GM23338 (cell line): ENCODE measurements around the gene TNIP1. TPM values are rescaled to one million over a fixed set of nuclear protein-coding genes. Genes with fewer than 3 reads are reported as not detected.

Experiments used
- ATAC-seq: fragments of 200-7000 bp; cut with Tn5 transposase; 3 replicates; pipeline ENCODE4 v1.9.1; 2020
- DNase-seq: peaks from one replicate; pipeline ENCODE4 v3.0.0-alpha.2; 2015; ENCODE audit warnings: low spot score
- H2AFZ ChIP-seq: fragments of 200-600 bp; sonication (generic); 2 replicates; pipeline ENCODE4 v1.8.0; 2016; ENCODE audit warnings: antibody characterized with exemption, mild to moderate bottlenecking, moderate library complexity
- H3F3A ChIP-seq: fragments of 200-600 bp; sonication (generic); replicated peaks from 2 replicates; pipeline ENCODE4 v1.8.0; 2017; ENCODE audit warnings: antibody characterized with exemption, mixed run types, low read depth
- H3K27ac ChIP-seq: fragments of 200-600 bp; sonication (generic); 2 replicates; pipeline ENCODE4 v1.6.1; 2016; ENCODE audit warnings: low read depth
- H3K27me3 ChIP-seq: fragments of 200-600 bp; sonication (generic); 2 replicates; pipeline ENCODE4 v1.8.0; 2016; ENCODE audit warnings: mild to moderate bottlenecking, mixed run types, moderate library complexity; ENCODE audit not compliant: insufficient read depth
- H3K36me3 ChIP-seq: fragments of 200-600 bp; sonication (generic); 2 replicates; pipeline ENCODE4 v1.8.0; 2016; ENCODE audit warnings: mild to moderate bottlenecking; ENCODE audit not compliant: insufficient read depth
- H3K4me1 ChIP-seq: fragments of 200-600 bp; sonication (generic); 2 replicates; pipeline ENCODE4 v1.8.0; 2016; ENCODE audit warnings: mild to moderate bottlenecking, moderate library complexity; ENCODE audit not compliant: insufficient read depth
- H3K4me2 ChIP-seq: fragments of 200-600 bp; sonication (generic); 2 replicates; pipeline ENCODE4 v1.7.1; 2017; ENCODE audit warnings: mixed run types
- H3K4me3 ChIP-seq: fragments of 200-600 bp; sonication (generic); 2 replicates; pipeline ENCODE4 v1.6.1; 2016; ENCODE audit warnings: mixed run types
- H3K79me2 ChIP-seq: fragments of 200-600 bp; sonication (generic); replicated peaks from 2 replicates; pipeline ENCODE4 v1.8.0; 2017; ENCODE audit warnings: mild to moderate bottlenecking; ENCODE audit not compliant: insufficient read depth
- H3K9me2 ChIP-seq: fragments of 200-600 bp; sonication (generic); 2 replicates; pipeline ENCODE4 v1.8.0; 2017; ENCODE audit not compliant: insufficient read depth
- H4K20me1 ChIP-seq: fragments of 200-600 bp; sonication (generic); replicated peaks from 2 replicates; pipeline ENCODE4 v1.8.0; 2017; ENCODE audit warnings: mild to moderate bottlenecking; ENCODE audit not compliant: insufficient read depth
- H3K27ac Mint-ChIP-seq: 2 replicates; pipeline ENCODE4 v1.8.0; 2020; ENCODE audit warnings: inconsistent platforms, mild to moderate bottlenecking, moderate library complexity, mixed read lengths
- H3K27me3 Mint-ChIP-seq: 3 replicates; pipeline ENCODE4 v1.8.0; 2022; ENCODE audit warnings: low read depth, mild to moderate bottlenecking, moderate library complexity, mixed read lengths, inconsistent platforms; ENCODE audit not compliant: insufficient read depth, poor library complexity
- H3K36me3 Mint-ChIP-seq: 3 replicates; pipeline ENCODE4 v1.8.0; 2021; ENCODE audit warnings: low read depth, mild to moderate bottlenecking, inconsistent platforms, moderate library complexity, mixed read lengths
- H3K4me1 Mint-ChIP-seq: 3 replicates; pipeline ENCODE4 v1.8.0; 2020; ENCODE audit warnings: mild to moderate bottlenecking, inconsistent platforms, mixed read lengths
- H3K4me3 Mint-ChIP-seq: 3 replicates; pipeline ENCODE4 v1.8.0; 2021; ENCODE audit warnings: moderate library complexity, mild to moderate bottlenecking, inconsistent platforms, mixed read lengths
- H3K9me3 Mint-ChIP-seq: 3 replicates; pipeline ENCODE4 v1.8.0; 2020; ENCODE audit warnings: moderate library complexity, mild to moderate bottlenecking, inconsistent platforms, mixed read lengths
- CTCF ChIP-seq, 2 experiments: fragments of 200-600 bp in 1 of 2; sonication (generic) in 1 of 2; conservative IDR thresholded peaks; 2 replicates each; pipeline versions ENCODE4 v1.5.1 to v1.6.1; 2016 to 2017; ENCODE audit warnings: antibody characterized with exemption in 2 of 2, low read depth in 2 of 2, mild to moderate bottlenecking in 2 of 2, moderate library complexity in 1 of 2
- EZH2 ChIP-seq: fragments of 200-600 bp; sonication (generic); IDR thresholded peaks from one replicate; pipeline ENCODE4 v1.8.0; 2017; ENCODE audit warnings: antibody characterized with exemption, mild to moderate bottlenecking, low read depth; ENCODE audit not compliant: unreplicated experiment
- EZH2phosphoT487 ChIP-seq: fragments of 200-600 bp; sonication (generic); IDR thresholded peaks from one replicate; pipeline ENCODE4 v1.8.1; 2018; ENCODE audit warnings: antibody characterized with exemption; ENCODE audit not compliant: unreplicated experiment
- JUNB ChIP-seq: IDR thresholded peaks from one replicate; pipeline ENCODE4 v1.6.1; 2016; ENCODE audit warnings: antibody characterized with exemption; ENCODE audit not compliant: unreplicated experiment
- POLR2AphosphoS5 ChIP-seq: IDR thresholded peaks from 2 replicates; pipeline ENCODE4 v1.6.1; 2016; ENCODE audit warnings: antibody characterized with exemption, low read depth
- polyA plus RNA-seq: library from polyadenylated mRNA; unstranded; fragments of >200 nt; fragmentation: Nextera tagmentation; extraction: Ambion mirVana; gene quantifications from 2 replicates; pipeline ENCODE4 v1.2.1, GENCODE V29; 2016
- total RNA-seq: library from RNA; depleted of rRNA; stranded (reverse); fragments of >200 nt; shearing (Covaris generic); gene quantifications from 2 replicates; pipeline ENCODE4 v1.2.3, GENCODE V29; 2014
- TF ChIP-seq, protein P1 (sequence below): fragments of 250-450 bp; sonication (Bioruptor Pico); IDR thresholded peaks from 2 replicates; pipeline ENCODE4 v1.5.0; 2020; ENCODE audit warnings: mild to moderate bottlenecking, moderate library complexity

The TNIP1 gene
- total and polyA plus RNA-seq, 2 experiments from 2014 or later = 10.3 to 29.6 TPM

DNA sequence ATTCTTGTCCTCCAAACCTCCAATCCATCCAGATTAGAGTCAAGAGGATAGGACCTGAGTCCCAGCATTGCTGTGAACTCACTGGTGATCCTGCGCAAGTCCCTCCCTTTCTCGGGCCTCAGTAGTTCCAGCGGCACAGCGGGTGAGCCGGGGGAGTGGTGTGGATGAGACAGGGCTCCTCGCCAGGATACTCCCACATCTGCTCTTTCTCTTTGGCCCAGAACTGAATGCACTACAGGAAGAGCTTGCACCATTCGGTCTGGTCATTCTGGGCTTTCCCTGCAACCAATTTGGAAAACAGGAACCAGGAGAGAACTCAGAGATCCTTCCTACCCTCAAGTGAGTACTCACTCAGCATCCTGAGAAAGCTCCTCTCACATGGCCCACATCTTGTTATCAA is 54.2 kb downstream of the TNIP1 start (continued):
- TF ChIP-seq, protein P1, sequence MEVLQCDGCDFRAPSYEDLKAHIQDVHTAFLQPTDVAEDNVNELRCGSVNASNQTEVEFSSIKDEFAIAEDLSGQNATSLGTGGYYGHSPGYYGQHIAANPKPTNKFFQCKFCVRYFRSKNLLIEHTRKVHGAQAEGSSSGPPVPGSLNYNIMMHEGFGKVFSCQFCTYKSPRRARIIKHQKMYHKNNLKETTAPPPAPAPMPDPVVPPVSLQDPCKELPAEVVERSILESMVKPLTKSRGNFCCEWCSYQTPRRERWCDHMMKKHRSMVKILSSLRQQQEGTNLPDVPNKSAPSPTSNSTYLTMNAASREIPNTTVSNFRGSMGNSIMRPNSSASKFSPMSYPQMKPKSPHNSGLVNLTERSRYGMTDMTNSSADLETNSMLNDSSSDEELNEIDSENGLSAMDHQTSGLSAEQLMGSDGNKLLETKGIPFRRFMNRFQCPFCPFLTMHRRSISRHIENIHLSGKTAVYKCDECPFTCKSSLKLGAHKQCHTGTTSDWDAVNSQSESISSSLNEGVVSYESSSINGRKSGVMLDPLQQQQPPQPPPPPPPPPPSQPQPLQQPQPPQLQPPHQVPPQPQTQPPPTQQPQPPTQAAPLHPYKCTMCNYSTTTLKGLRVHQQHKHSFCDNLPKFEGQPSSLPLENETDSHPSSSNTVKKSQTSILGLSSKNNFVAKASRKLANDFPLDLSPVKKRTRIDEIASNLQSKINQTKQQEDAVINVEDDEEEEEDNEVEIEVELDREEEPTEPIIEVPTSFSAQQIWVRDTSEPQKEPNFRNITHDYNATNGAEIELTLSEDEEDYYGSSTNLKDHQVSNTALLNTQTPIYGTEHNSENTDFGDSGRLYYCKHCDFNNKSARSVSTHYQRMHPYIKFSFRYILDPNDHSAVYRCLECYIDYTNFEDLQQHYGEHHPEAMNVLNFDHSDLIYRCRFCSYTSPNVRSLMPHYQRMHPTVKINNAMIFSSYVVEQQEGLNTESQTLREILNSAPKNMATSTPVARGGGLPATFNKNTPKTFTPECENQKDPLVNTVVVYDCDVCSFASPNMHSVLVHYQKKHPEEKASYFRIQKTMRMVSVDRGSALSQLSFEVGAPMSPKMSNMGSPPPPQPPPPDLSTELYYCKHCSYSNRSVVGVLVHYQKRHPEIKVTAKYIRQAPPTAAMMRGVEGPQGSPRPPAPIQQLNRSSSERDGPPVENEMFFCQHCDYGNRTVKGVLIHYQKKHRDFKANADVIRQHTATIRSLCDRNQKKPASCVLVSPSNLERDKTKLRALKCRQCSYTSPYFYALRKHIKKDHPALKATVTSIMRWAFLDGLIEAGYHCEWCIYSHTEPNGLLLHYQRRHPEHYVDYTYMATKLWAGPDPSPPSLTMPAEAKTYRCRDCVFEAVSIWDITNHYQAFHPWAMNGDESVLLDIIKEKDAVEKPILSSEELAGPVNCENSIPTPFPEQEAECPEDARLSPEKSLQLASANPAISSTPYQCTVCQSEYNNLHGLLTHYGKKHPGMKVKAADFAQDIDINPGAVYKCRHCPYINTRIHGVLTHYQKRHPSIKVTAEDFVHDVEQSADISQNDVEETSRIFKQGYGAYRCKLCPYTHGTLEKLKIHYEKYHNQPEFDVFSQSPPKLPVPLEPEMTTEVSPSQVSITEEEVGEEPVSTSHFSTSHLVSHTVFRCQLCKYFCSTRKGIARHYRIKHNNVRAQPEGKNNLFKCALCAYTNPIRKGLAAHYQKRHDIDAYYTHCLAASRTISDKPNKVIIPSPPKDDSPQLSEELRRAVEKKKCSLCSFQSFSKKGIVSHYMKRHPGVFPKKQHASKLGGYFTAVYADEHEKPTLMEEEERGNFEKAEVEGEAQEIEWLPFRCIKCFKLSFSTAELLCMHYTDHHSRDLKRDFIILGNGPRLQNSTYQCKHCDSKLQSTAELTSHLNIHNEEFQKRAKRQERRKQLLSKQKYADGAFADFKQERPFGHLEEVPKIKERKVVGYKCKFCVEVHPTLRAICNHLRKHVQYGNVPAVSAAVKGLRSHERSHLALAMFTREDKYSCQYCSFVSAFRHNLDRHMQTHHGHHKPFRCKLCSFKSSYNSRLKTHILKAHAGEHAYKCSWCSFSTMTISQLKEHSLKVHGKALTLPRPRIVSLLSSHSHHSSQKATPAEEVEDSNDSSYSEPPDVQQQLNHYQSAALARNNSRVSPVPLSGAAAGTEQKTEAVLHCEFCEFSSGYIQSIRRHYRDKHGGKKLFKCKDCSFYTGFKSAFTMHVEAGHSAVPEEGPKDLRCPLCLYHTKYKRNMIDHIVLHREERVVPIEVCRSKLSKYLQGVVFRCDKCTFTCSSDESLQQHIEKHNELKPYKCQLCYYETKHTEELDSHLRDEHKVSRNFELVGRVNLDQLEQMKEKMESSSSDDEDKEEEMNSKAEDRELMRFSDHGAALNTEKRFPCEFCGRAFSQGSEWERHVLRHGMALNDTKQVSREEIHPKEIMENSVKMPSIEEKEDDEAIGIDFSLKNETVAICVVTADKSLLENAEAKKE (CRISPR knock-in tag) = no peak
- no peak for TF ChIP-seq EZH2

- Histone ChIP-seq H4K20me1 (peaks cover 3% of the 10 kb centered on the region; the same call in 1 of the 2 replicates), H3F3A (no peaks in the 10 kb centered on the region), H3K4me1 (peaks cover 1% of the 10 kb centered on the region; the same call in 1 of the 2 replicates), H2AFZ (no peak overlapping the region), H3K27ac (no peak overlapping the region), H3K27me3 (peaks cover 6% of the 10 kb centered on the region; the same call in 1 of the 2 replicates), H3K79me2 (no peaks in the 10 kb centered on the region), H3K4me2 (no peak overlapping the region), H3K9me2 (no peaks in the 10 kb centered on the region), H3K4me3 (no peak overlapping the region), H3K36me3 (no peaks in the 10 kb centered on the region)
- Mint-ChIP-seq H3K36me3 (peaks cover 7% of the 10 kb centered on the region; the same call in 2 of the 3 replicates), H3K9me3 (no peaks in the 10 kb centered on the region), H3K4me1 (no peaks in the 10 kb centered on the region; the same call in 1 of the 3 replicates), H3K4me3 (no peak overlapping the region), H3K27ac (no peak overlapping the region), H3K27me3 (peaks cover 12% of the 10 kb centered on the region)
- DNase-seq (no peak), ATAC-seq (no peak)
- TF ChIP-seq, protein P1 (CRISPR knock-in tag) = no peak
- TF ChIP-seq JUNB (no peak), CTCF (conservative IDR thresholded peaks at IDR 0.05; ENCODE audit: low read depth in 2 of 2) (no peak), POLR2AphosphoS5 (no peak), EZH2phosphoT487 (no peak), EZH2 (no peak)
These were observed 54.7 kb downstream of the TNIP1 start for GRCh38 chr5:151026088-151026487.
